ENCODE measurements around the gene GANAB. TPM values are rescaled to one million over a fixed set of nuclear protein-coding genes. Genes with fewer than 3 reads are reported as not detected.
"Not testable (repeated sequence)": the region's sequence is repeated elsewhere in the genome, so short reads cannot be mapped to it uniquely, and the experiment has no call there.

Gene GANAB
- total RNA-seq, 1 donor from 2014 or later, result 359 TPM

- peak overlapping the region; percentile 84 for H3K4me3 Mint-ChIP-seq (ENCODE audit: unreplicated experiment)
- peaks cover 10% of the 10 kb centered on the region for H3K36me3 Mint-ChIP-seq (ENCODE audit: low read depth)
- no peak for TF ChIP-seq CTCF (IDR thresholded peaks at IDR 0.05)
- H3K27ac Mint-ChIP-seq (ENCODE audit: unreplicated experiment), result peak overlapping the region; percentile 98
- no peaks in the 10 kb centered on the region for H3K27me3 Mint-ChIP-seq (ENCODE audit: low read depth)
- no peaks in the 10 kb centered on the region for H3K9me3 Mint-ChIP-seq (ENCODE audit: low read depth)
- no peak for DNase-seq (ENCODE audit: low spot score)
- peaks cover 38% of the 10 kb centered on the region for H3K4me1 Mint-ChIP-seq (ENCODE audit: low read depth)
Measured at GRCh38 chr11:62677714-62678113, 31.3 kb upstream of the GANAB start.

- peak overlapping the region; percentile 52 for H3K27ac Mint-ChIP-seq (ENCODE audit: unreplicated experiment)
- TF ChIP-seq CTCF (IDR thresholded peaks at IDR 0.05), result no peak
- DNase-seq (ENCODE audit: low spot score), result no peak
- H3K9me3 Mint-ChIP-seq (ENCODE audit: low read depth), result no peaks in the 10 kb centered on the region
- no peaks in the 10 kb centered on the region for H3K27me3 Mint-ChIP-seq (ENCODE audit: low read depth)
- H3K4me3 Mint-ChIP-seq (ENCODE audit: unreplicated experiment), result peak overlapping the region; percentile 47
- peaks cover 10% of the 10 kb centered on the region for H3K36me3 Mint-ChIP-seq (ENCODE audit: low read depth)
- H3K4me1 Mint-ChIP-seq (ENCODE audit: low read depth), result peaks cover 44% of the 10 kb centered on the region
Measured at GRCh38 chr11:62677156-62677555, 30.7 kb upstream of the GANAB start.

DNA sequence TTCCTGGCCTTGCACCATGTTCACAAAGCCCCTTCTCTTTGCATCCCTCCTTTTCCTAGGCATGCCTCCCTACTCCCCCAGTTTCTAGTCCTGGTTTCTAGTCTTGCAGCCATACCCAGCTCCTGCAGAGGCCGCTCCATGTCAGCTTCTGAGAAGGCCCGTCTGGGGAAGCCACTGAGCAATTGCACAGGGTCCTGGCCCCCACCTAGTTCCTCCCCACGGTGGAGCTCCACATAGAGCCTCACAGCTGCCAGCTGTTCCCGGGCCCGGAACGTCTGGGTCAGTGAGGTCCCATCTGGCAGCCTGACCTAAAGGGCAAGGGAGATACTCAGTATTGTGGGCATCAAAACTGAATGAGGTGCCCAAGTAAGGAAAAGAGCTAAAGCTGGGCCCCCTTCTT, 30.3 kb upstream of the GANAB start:
- H3K27me3 Mint-ChIP-seq (ENCODE audit: low read depth), result no peaks in the 10 kb centered on the region

DNA sequence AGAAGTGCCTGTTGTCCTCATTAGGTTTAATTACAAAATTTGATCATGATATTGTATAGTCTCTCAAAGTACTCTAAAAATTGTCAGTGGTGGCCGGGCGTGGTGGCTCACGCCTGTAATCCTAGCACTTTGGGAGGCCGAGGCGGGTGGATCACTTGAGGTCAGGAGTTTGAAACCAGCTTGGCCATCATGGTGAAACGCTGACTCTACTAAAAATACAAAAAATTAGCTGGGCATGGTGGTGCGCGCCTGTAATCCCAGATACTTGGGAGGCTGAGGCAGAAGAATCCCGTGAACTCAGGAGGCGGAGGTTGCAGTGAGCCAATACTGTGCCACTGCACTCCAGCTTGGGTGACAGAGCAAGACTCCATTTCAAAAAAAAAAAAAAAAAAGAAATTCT, 29.0 kb upstream of the GANAB start:
- not testable (repeated sequence) for H3K36me3 Mint-ChIP-seq (ENCODE audit: low read depth); H3K9me3 Mint-ChIP-seq (ENCODE audit: low read depth); H3K27ac Mint-ChIP-seq (ENCODE audit: unreplicated experiment); H3K4me3 Mint-ChIP-seq (ENCODE audit: unreplicated experiment); H3K27me3 Mint-ChIP-seq (ENCODE audit: low read depth); DNase-seq (ENCODE audit: low spot score)
- peaks cover 46% of the 10 kb centered on the region for H3K4me1 Mint-ChIP-seq (ENCODE audit: low read depth)

More for the DNA sequence above, 30.3 kb upstream of the GANAB start:
- Mint-ChIP-seq H3K4me3 (ENCODE audit: unreplicated experiment) (peak overlapping the region; percentile 47), H3K36me3 (ENCODE audit: low read depth) (peaks cover 10% of the 10 kb centered on the region), H3K4me1 (ENCODE audit: low read depth) (peaks cover 46% of the 10 kb centered on the region), H3K9me3 (ENCODE audit: low read depth) (no peaks in the 10 kb centered on the region), H3K27ac (ENCODE audit: unreplicated experiment) (no peak overlapping the region)
- TF ChIP-seq CTCF (IDR thresholded peaks at IDR 0.05), result peak; percentile 21
- no peak for DNase-seq (ENCODE audit: low spot score)

DNA sequence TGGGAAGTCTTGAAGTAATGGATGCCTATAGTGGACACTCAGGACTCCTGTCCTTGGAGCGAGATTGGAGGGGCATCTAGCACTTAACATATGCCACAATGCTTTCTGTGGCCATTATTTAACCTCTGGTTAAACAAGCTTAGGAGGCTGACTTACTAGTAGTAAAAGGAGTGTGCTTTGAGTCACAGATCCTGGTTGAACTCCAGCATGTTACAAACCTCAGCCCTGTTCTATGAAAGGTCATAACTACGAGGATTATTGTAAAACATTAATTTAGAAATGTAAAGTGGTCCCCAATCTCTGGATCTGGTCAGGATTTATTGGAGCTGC, 26.7 kb upstream of the GANAB start:
- no peak overlapping the region for H3K4me3 Mint-ChIP-seq (ENCODE audit: unreplicated experiment)
- H3K4me1 Mint-ChIP-seq (ENCODE audit: low read depth), result peaks cover 43% of the 10 kb centered on the region
- no peak for TF ChIP-seq CTCF (IDR thresholded peaks at IDR 0.05)
- H3K27me3 Mint-ChIP-seq (ENCODE audit: low read depth), result no peaks in the 10 kb centered on the region
- H3K27ac Mint-ChIP-seq (ENCODE audit: unreplicated experiment), result peak overlapping the region; percentile 94
- DNase-seq (ENCODE audit: low spot score), result no peak
- H3K9me3 Mint-ChIP-seq (ENCODE audit: low read depth), result no peaks in the 10 kb centered on the region
- H3K36me3 Mint-ChIP-seq (ENCODE audit: low read depth), result peaks cover 10% of the 10 kb centered on the region

- Mint-ChIP-seq H3K36me3 (ENCODE audit: low read depth) (peaks cover 7% of the 10 kb centered on the region), H3K4me3 (ENCODE audit: unreplicated experiment) (peak within 1 kb of the TSS; percentile 95), H3K27me3 (ENCODE audit: low read depth) (no peaks in the 10 kb centered on the region), H3K27ac (ENCODE audit: unreplicated experiment) (peak within 1 kb of the TSS; percentile 94), H3K9me3 (ENCODE audit: low read depth) (no peaks in the 10 kb centered on the region), H3K4me1 (ENCODE audit: low read depth) (peaks cover 37% of the 10 kb centered on the region)
- DNase-seq (ENCODE audit: low spot score), result no peak
- peak; percentile 19 for TF ChIP-seq CTCF (IDR thresholded peaks at IDR 0.05)
Measured at GRCh38 chr11:62671608-62672389, 25.4 kb upstream of the GANAB start, which contains the start of the genes LBHD1 and UQCC3. Gene LBHD1 (minus strand): TSS chr11:62672267. CDS start chr11:62670031, 2,236 bp downstream. Gene UQCC3 (plus strand): TSS chr11:62671673. CDS start chr11:62671746, 73 bp downstream.
